HEK293 (cell line): ENCODE measurements around the gene GLIS1.

Experiments
- CTCF ChIA-PET: fragments of 350-600 bp; formaldehyde crosslinking; extraction: SDS; loops from one replicate; lab custom pipeline; 2021; ENCODE audit warnings: antibody characterized with exemption; lab: Yijun Ruan, JAX
- POLR2A ChIA-PET: fragments of 300-600 bp; formaldehyde crosslinking; extraction: SDS; loops from one replicate; lab custom pipeline; 2020; ENCODE audit warnings: antibody characterized with exemption, inconsistent platforms; lab: Yijun Ruan, JAX
- H3K27ac ChIP-seq: fragments of 200-500 bp; sonication (Bioruptor generic); 2 replicates; pipeline ENCODE4 v1.5.1; 2014; ENCODE audit warnings: low read depth, low read length, control low read depth, inconsistent platforms; ENCODE audit errors: extremely low read depth
- H3K36me3 ChIP-seq, 2 experiments: fragments of 200-500 bp in 1 of 2; sonication (Bioruptor generic) in 1 of 2; 1 replicate in 1 of 2; 2 replicates in 1 of 2; pipeline ENCODE4 v1.5.1; 2014 to 2017; ENCODE audit warnings: inconsistent platforms in 2 of 2, low read length in 2 of 2; ENCODE audit not compliant: control insufficient read depth in 2 of 2, insufficient read depth in 1 of 2
- H3K4me1 ChIP-seq: fragments of 200-500 bp; sonication (Bioruptor generic); 2 replicates; pipeline ENCODE4 v1.5.1; 2014; ENCODE audit warnings: mild to moderate bottlenecking, low read length, inconsistent platforms; ENCODE audit not compliant: control insufficient read depth, insufficient read depth
- H3K4me3 ChIP-seq: 2 replicates; pipeline ENCODE4 v1.5.1; 2011; ENCODE audit warnings: low read depth, mild to moderate bottlenecking, control low read depth, low read length, moderate library complexity
- H3K9me3 ChIP-seq: fragments of 200-500 bp; sonication (Bioruptor generic); 2 replicates; pipeline ENCODE4 v1.5.1; 2014; ENCODE audit warnings: low read depth, low read length, inconsistent platforms; ENCODE audit not compliant: control insufficient read depth, insufficient read depth
- FEZF1 ChIP-seq: fragments of 450-650 bp; formaldehyde crosslinking; IDR thresholded peaks from 2 replicates; pipeline ENCODE4 v1.5.1; 2016; ENCODE audit warnings: missing biosample characterization, missing genetic modification characterization
- GLI2 ChIP-seq: fragments of 450-650 bp; formaldehyde crosslinking; IDR thresholded peaks from 2 replicates; pipeline ENCODE4; 2017; ENCODE audit warnings: missing biosample characterization, missing genetic modification characterization, low read depth, borderline replicate concordance
- MZF1 ChIP-seq: fragments of 450-650 bp; formaldehyde crosslinking; IDR thresholded peaks from 2 replicates; pipeline ENCODE4 v1.5.1; 2017; ENCODE audit warnings: missing biosample characterization, missing genetic modification characterization, borderline replicate concordance
- OSR2 ChIP-seq: fragments of 450-650 bp; formaldehyde crosslinking; IDR thresholded peaks from 2 replicates; pipeline ENCODE4 v1.5.1; 2016; ENCODE audit warnings: missing biosample characterization, missing genetic modification characterization
- ZNF155 ChIP-seq: fragments of 450-650 bp; formaldehyde crosslinking; IDR thresholded peaks from 2 replicates; pipeline ENCODE4 v1.5.1; 2016; ENCODE audit warnings: missing biosample characterization, missing genetic modification characterization
- ZNF175 ChIP-seq: fragments of 450-650 bp; formaldehyde crosslinking; IDR thresholded peaks from 2 replicates; pipeline ENCODE4 v1.5.1; 2016; ENCODE audit warnings: missing biosample characterization, missing genetic modification characterization
- ZNF341 ChIP-seq: fragments of 450-650 bp; formaldehyde crosslinking; IDR thresholded peaks from 2 replicates; pipeline ENCODE4; 2016; ENCODE audit warnings: low read depth, missing biosample characterization, missing genetic modification characterization
- ZNF394 ChIP-seq: fragments of 450-650 bp; formaldehyde crosslinking; IDR thresholded peaks from 2 replicates; pipeline ENCODE4 v1.5.1; 2016; ENCODE audit warnings: missing biosample characterization, missing genetic modification characterization, mild to moderate bottlenecking, moderate library complexity, borderline replicate concordance
- ZNF600 ChIP-seq: fragments of 450-650 bp; formaldehyde crosslinking; IDR thresholded peaks from 2 replicates; pipeline ENCODE4 v1.5.1; 2016; ENCODE audit warnings: missing biosample characterization, missing genetic modification characterization
- ZNF623 ChIP-seq: fragments of 450-650 bp; formaldehyde crosslinking; IDR thresholded peaks from 2 replicates; pipeline ENCODE4 v1.5.1; 2016; ENCODE audit warnings: missing biosample characterization, missing genetic modification characterization
- ZNF626 ChIP-seq: fragments of 450-650 bp; sonication (Bioruptor Pico); formaldehyde crosslinking; IDR thresholded peaks from 2 replicates; pipeline ENCODE4 v1.5.1; 2018; ENCODE audit warnings: missing biosample characterization, missing genetic modification characterization, inconsistent platforms
- ZNF660 ChIP-seq: fragments of 450-650 bp; IDR thresholded peaks from 2 replicates; pipeline ENCODE4 v1.5.1; 2018; ENCODE audit warnings: missing biosample characterization, mild to moderate bottlenecking, missing genetic modification characterization
- TF ChIP-seq, protein P1 (sequence below): fragments of 450-650 bp; formaldehyde crosslinking; IDR thresholded peaks from 2 replicates; pipeline ENCODE4 v1.5.1; 2016; ENCODE audit warnings: missing biosample characterization, missing genetic modification characterization, borderline replicate concordance
- TF ChIP-seq, protein P2 (sequence below): fragments of 450-650 bp; formaldehyde crosslinking; IDR thresholded peaks from 2 replicates; pipeline ENCODE4 v1.5.1; 2017; ENCODE audit warnings: missing biosample characterization, missing genetic modification characterization
- TF ChIP-seq, protein P3 (sequence below): fragments of 450-650 bp; formaldehyde crosslinking; IDR thresholded peaks from 2 replicates; pipeline ENCODE4 v1.5.1; 2017; ENCODE audit warnings: missing biosample characterization, missing genetic modification characterization
- TF ChIP-seq, protein P4 (sequence below): fragments of 450-650 bp; formaldehyde crosslinking; IDR thresholded peaks from 2 replicates; pipeline ENCODE4 v1.5.1; 2016; ENCODE audit warnings: missing biosample characterization, missing genetic modification characterization
- TF ChIP-seq, protein P5 (sequence below): sonication (generic); formaldehyde crosslinking; IDR thresholded peaks from 2 replicates; pipeline ENCODE4 v1.8.1; 2022; ENCODE audit warnings: mild to moderate bottlenecking, moderate library complexity, missing genetic modification reagents
- TF ChIP-seq, protein P6 (sequence below): fragments of 450-650 bp; formaldehyde crosslinking; IDR thresholded peaks from 2 replicates; pipeline ENCODE4 v1.5.1; 2016; ENCODE audit warnings: missing biosample characterization, missing genetic modification characterization
- TF ChIP-seq, protein P7 (sequence below): fragments of 450-650 bp; formaldehyde crosslinking; IDR thresholded peaks from 2 replicates; pipeline ENCODE4 v1.5.1; 2017; ENCODE audit warnings: missing biosample characterization, missing genetic modification characterization

GLIS1 gene

DNA sequence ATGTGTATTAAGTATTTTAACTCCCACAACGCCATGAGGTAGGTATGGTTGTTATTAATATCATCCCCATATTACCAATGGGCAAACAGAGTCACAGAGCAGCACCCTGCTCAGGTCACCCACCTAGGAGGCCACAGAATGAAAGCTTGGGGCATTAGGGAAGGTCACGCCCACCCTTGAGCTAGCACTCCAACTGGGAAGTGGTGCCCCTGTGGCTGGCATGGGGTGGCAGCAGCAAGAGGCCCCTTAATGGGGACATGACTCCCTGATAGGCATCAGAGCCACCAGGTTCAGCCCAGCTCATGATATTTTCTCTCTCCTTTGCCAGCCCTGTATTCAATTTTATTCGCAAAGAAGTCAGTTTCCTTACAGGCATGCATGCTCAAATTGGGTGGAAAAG lies 189.2 kb downstream of the GLIS1 start:
- Histone ChIP-seq H3K9me3 (no peaks in the 10 kb centered on the region), H3K36me3 (no peaks in the 10 kb centered on the region), H3K4me3 (no peak overlapping the region), H3K27ac (no peak overlapping the region), H3K4me1 (no peaks in the 10 kb centered on the region)
- TF ChIP-seq FEZF1 (tag by site-specific recombination) (no peak), ZNF341 (no peak), ZNF155 (no peak), GLI2 (no peak), OSR2 (no peak), ZNF175 (no peak), ZNF600 (tag by site-specific recombination) (no peak)
- TF ChIP-seq, protein P1, sequence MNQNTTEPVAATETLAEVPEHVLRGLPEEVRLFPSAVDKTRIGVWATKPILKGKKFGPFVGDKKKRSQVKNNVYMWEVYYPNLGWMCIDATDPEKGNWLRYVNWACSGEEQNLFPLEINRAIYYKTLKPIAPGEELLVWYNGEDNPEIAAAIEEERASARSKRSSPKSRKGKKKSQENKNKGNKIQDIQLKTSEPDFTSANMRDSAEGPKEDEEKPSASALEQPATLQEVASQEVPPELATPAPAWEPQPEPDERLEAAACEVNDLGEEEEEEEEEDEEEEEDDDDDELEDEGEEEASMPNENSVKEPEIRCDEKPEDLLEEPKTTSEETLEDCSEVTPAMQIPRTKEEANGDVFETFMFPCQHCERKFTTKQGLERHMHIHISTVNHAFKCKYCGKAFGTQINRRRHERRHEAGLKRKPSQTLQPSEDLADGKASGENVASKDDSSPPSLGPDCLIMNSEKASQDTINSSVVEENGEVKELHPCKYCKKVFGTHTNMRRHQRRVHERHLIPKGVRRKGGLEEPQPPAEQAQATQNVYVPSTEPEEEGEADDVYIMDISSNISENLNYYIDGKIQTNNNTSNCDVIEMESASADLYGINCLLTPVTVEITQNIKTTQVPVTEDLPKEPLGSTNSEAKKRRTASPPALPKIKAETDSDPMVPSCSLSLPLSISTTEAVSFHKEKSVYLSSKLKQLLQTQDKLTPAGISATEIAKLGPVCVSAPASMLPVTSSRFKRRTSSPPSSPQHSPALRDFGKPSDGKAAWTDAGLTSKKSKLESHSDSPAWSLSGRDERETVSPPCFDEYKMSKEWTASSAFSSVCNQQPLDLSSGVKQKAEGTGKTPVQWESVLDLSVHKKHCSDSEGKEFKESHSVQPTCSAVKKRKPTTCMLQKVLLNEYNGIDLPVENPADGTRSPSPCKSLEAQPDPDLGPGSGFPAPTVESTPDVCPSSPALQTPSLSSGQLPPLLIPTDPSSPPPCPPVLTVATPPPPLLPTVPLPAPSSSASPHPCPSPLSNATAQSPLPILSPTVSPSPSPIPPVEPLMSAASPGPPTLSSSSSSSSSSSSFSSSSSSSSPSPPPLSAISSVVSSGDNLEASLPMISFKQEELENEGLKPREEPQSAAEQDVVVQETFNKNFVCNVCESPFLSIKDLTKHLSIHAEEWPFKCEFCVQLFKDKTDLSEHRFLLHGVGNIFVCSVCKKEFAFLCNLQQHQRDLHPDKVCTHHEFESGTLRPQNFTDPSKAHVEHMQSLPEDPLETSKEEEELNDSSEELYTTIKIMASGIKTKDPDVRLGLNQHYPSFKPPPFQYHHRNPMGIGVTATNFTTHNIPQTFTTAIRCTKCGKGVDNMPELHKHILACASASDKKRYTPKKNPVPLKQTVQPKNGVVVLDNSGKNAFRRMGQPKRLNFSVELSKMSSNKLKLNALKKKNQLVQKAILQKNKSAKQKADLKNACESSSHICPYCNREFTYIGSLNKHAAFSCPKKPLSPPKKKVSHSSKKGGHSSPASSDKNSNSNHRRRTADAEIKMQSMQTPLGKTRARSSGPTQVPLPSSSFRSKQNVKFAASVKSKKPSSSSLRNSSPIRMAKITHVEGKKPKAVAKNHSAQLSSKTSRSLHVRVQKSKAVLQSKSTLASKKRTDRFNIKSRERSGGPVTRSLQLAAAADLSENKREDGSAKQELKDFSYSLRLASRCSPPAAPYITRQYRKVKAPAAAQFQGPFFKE (tag by site-specific recombination), result no peak
- TF ChIP-seq, protein P2, sequence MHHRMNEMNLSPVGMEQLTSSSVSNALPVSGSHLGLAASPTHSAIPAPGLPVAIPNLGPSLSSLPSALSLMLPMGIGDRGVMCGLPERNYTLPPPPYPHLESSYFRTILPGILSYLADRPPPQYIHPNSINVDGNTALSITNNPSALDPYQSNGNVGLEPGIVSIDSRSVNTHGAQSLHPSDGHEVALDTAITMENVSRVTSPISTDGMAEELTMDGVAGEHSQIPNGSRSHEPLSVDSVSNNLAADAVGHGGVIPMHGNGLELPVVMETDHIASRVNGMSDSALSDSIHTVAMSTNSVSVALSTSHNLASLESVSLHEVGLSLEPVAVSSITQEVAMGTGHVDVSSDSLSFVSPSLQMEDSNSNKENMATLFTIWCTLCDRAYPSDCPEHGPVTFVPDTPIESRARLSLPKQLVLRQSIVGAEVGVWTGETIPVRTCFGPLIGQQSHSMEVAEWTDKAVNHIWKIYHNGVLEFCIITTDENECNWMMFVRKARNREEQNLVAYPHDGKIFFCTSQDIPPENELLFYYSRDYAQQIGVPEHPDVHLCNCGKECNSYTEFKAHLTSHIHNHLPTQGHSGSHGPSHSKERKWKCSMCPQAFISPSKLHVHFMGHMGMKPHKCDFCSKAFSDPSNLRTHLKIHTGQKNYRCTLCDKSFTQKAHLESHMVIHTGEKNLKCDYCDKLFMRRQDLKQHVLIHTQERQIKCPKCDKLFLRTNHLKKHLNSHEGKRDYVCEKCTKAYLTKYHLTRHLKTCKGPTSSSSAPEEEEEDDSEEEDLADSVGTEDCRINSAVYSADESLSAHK (tag by site-specific recombination), result no peak
- TF ChIP-seq, protein P3, sequence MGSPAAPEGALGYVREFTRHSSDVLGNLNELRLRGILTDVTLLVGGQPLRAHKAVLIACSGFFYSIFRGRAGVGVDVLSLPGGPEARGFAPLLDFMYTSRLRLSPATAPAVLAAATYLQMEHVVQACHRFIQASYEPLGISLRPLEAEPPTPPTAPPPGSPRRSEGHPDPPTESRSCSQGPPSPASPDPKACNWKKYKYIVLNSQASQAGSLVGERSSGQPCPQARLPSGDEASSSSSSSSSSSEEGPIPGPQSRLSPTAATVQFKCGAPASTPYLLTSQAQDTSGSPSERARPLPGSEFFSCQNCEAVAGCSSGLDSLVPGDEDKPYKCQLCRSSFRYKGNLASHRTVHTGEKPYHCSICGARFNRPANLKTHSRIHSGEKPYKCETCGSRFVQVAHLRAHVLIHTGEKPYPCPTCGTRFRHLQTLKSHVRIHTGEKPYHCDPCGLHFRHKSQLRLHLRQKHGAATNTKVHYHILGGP (tag by site-specific recombination), result no peak
- TF ChIP-seq, protein P4, sequence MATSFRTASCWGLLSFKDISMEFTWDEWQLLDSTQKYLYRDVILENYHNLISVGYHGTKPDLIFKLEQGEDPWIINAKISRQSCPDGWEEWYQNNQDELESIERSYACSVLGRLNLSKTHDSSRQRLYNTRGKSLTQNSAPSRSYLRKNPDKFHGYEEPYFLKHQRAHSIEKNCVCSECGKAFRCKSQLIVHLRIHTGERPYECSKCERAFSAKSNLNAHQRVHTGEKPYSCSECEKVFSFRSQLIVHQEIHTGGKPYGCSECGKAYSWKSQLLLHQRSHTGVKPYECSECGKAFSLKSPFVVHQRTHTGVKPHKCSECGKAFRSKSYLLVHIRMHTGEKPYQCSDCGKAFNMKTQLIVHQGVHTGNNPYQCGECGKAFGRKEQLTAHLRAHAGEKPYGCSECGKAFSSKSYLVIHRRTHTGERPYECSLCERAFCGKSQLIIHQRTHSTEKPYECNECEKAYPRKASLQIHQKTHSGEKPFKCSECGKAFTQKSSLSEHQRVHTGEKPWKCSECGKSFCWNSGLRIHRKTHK (tag by site-specific recombination), result no peak
- CTCF ChIA-PET, result interaction anchor here (0.7 to 0.9 kb wide), 2 partner anchors 64 to 1727 kb away, joined by 3 to 8 read pairs; no protein-coding TSS in a partner anchor
- POLR2A ChIA-PET, result no interaction called here

DNA sequence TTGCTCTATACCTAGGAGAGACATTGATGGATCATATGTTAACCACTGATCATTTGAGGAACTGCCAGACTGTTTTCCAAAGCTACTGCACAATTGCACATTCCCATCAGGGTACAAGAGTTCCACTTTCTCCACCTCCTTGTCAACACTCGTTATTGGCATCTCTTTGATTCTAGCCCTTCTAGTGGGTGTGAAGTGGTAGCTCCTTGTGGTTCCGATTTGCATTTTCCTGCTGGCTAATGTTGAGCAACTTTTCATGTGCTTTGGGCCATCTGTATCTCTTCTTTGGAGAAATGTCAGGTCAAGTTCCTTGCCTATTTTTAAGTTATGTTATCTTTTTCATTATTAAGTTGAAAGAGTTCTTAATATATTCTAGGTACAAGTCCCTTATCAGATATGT lies 189.7 kb downstream of the GLIS1 start:
- Histone ChIP-seq H3K4me3 (no peak overlapping the region), H3K4me1 (no peaks in the 10 kb centered on the region), H3K9me3 (no peaks in the 10 kb centered on the region), H3K36me3 (no peaks in the 10 kb centered on the region), H3K27ac (no peak overlapping the region)
- ChIA-PET CTCF (interaction anchor here (0.5 to 1.0 kb wide), 3 partner anchors 12 to 1728 kb away, joined by 3 read pairs; no protein-coding TSS in a partner anchor), POLR2A (no interaction called here)
- TF ChIP-seq, protein P5, sequence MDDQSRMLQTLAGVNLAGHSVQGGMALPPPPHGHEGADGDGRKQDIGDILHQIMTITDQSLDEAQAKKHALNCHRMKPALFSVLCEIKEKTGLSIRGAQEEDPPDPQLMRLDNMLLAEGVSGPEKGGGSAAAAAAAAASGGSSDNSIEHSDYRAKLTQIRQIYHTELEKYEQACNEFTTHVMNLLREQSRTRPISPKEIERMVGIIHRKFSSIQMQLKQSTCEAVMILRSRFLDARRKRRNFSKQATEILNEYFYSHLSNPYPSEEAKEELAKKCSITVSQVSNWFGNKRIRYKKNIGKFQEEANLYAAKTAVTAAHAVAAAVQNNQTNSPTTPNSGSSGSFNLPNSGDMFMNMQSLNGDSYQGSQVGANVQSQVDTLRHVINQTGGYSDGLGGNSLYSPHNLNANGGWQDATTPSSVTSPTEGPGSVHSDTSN (CRISPR knock-in tag), result no peak
- TF ChIP-seq, protein P6, sequence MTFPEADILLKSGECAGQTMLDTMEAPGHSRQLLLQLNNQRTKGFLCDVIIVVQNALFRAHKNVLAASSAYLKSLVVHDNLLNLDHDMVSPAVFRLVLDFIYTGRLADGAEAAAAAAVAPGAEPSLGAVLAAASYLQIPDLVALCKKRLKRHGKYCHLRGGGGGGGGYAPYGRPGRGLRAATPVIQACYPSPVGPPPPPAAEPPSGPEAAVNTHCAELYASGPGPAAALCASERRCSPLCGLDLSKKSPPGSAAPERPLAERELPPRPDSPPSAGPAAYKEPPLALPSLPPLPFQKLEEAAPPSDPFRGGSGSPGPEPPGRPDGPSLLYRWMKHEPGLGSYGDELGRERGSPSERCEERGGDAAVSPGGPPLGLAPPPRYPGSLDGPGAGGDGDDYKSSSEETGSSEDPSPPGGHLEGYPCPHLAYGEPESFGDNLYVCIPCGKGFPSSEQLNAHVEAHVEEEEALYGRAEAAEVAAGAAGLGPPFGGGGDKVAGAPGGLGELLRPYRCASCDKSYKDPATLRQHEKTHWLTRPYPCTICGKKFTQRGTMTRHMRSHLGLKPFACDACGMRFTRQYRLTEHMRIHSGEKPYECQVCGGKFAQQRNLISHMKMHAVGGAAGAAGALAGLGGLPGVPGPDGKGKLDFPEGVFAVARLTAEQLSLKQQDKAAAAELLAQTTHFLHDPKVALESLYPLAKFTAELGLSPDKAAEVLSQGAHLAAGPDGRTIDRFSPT (tag by site-specific recombination), result no peak
- TF ChIP-seq, protein P7, sequence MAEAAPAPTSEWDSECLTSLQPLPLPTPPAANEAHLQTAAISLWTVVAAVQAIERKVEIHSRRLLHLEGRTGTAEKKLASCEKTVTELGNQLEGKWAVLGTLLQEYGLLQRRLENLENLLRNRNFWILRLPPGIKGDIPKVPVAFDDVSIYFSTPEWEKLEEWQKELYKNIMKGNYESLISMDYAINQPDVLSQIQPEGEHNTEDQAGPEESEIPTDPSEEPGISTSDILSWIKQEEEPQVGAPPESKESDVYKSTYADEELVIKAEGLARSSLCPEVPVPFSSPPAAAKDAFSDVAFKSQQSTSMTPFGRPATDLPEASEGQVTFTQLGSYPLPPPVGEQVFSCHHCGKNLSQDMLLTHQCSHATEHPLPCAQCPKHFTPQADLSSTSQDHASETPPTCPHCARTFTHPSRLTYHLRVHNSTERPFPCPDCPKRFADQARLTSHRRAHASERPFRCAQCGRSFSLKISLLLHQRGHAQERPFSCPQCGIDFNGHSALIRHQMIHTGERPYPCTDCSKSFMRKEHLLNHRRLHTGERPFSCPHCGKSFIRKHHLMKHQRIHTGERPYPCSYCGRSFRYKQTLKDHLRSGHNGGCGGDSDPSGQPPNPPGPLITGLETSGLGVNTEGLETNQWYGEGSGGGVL (tag by site-specific recombination), result no peak
- TF ChIP-seq MZF1 (no peak), ZNF660 (no peak), ZNF623 (no peak), ZNF394 (tag by site-specific recombination) (no peak), ZNF626 (tag by site-specific recombination) (no peak)
